ENCODE data around the gene ZNF683. TPM values are rescaled to one million over a fixed set of nuclear protein-coding genes. Genes with fewer than 3 reads are reported as not detected.

Gene ZNF683
- total RNA-seq, 1 experiment from 2014 or later: not detected

DNA sequence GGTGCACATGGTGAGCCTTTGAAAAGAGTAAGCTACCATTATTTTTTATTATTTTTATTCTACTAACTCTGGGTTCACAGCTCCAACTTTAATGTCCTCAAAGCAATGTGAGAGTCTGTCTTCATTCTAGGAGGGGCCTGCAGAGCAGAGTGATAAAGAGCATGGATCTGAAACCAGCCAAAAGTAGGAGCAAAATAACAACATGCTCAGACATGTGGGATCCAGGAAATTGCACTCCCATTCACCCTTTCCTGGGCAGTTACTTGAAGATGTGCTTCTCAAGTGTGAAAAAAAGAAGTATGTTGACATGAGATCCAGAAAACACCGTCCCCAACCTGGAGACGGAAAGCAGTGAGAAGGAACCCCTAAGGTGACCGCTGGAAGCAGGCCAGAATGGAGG, 29.3 kb upstream of the ZNF683 start:
- TF ChIP-seq EZH2phosphoT487 (IDR thresholded peaks at IDR 0.05; ENCODE audit: borderline replicate concordance, low read length) (no peak), EZH2 (IDR thresholded peaks at IDR 0.05; ENCODE audit: low read length, unreplicated experiment) (no peak)
- TF ChIP-seq, protein P1, sequence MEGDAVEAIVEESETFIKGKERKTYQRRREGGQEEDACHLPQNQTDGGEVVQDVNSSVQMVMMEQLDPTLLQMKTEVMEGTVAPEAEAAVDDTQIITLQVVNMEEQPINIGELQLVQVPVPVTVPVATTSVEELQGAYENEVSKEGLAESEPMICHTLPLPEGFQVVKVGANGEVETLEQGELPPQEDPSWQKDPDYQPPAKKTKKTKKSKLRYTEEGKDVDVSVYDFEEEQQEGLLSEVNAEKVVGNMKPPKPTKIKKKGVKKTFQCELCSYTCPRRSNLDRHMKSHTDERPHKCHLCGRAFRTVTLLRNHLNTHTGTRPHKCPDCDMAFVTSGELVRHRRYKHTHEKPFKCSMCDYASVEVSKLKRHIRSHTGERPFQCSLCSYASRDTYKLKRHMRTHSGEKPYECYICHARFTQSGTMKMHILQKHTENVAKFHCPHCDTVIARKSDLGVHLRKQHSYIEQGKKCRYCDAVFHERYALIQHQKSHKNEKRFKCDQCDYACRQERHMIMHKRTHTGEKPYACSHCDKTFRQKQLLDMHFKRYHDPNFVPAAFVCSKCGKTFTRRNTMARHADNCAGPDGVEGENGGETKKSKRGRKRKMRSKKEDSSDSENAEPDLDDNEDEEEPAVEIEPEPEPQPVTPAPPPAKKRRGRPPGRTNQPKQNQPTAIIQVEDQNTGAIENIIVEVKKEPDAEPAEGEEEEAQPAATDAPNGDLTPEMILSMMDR (conservative IDR thresholded peaks at IDR 0.05; ENCODE audit: low read depth, low read length): no peak
- Histone ChIP-seq H3K4me3 (ENCODE audit: low read length) (no peak overlapping the region), H3K9me2 (replicated peaks; ENCODE audit: low read length) (no peaks in the 10 kb centered on the region), H4K20me1 (ENCODE audit: low read length) (no peaks in the 10 kb centered on the region), H3K4me1 (ENCODE audit: insufficient read depth, low read length) (peaks cover 29% of the 10 kb centered on the region), H2AFZ (ENCODE audit: low read length) (no peak overlapping the region), H3K79me2 (ENCODE audit: low read length) (no peaks in the 10 kb centered on the region), H3K36me3 (ENCODE audit: low read depth, low read length) (no peaks in the 10 kb centered on the region), H3K9ac (ENCODE audit: low read length) (no peak overlapping the region), H3K27me3 (ENCODE audit: low read length) (no peaks in the 10 kb centered on the region), H3F3A (ENCODE audit: low read length, unreplicated experiment) (no peaks in the 10 kb centered on the region), H3K9me3 (ENCODE audit: low read length) (no peaks in the 10 kb centered on the region), H3K27ac (ENCODE audit: low read length) (no peak overlapping the region), H3K4me2 (ENCODE audit: low read length) (no peak overlapping the region)
- CTCF ChIA-PET: interaction anchor here (0.6 kb wide), 1 partner anchor 276 kb away, joined by 3 read pairs; no protein-coding TSS in a partner anchor
- POLR2A ChIA-PET (ENCODE audit: unreplicated experiment): interaction anchor here (0.6 kb wide), 1 partner anchor 322 kb away, joined by 3 read pairs; no protein-coding TSS in a partner anchor
- DNase-seq (no peak), ATAC-seq (no peak)
- BruUV-seq (replicated peaks): no TSS peak
- intact Hi-C loops (cut with micrococcal nuclease): no loop called here

GRCh38 chr1:26399034-26399433, 26.5 kb upstream of the ZNF683 start:
- Histone ChIP-seq H3K9ac (ENCODE audit: low read length) (no peak overlapping the region), H4K20me1 (ENCODE audit: low read length) (no peaks in the 10 kb centered on the region), H2AFZ (ENCODE audit: low read length) (no peak overlapping the region), H3K27me3 (ENCODE audit: low read length) (no peaks in the 10 kb centered on the region), H3K4me3 (ENCODE audit: low read length) (no peak overlapping the region), H3K4me2 (ENCODE audit: low read length) (no peak overlapping the region), H3K79me2 (ENCODE audit: low read length) (no peaks in the 10 kb centered on the region), H3K36me3 (ENCODE audit: low read depth, low read length) (no peaks in the 10 kb centered on the region), H3K4me1 (ENCODE audit: insufficient read depth, low read length) (peaks cover 4% of the 10 kb centered on the region), H3F3A (ENCODE audit: low read length, unreplicated experiment) (no peaks in the 10 kb centered on the region), H3K9me2 (replicated peaks; ENCODE audit: low read length) (no peaks in the 10 kb centered on the region), H3K9me3 (ENCODE audit: low read length) (no peaks in the 10 kb centered on the region), H3K27ac (ENCODE audit: low read length) (no peak overlapping the region)
- TF ChIP-seq, protein P1 (conservative IDR thresholded peaks at IDR 0.05; ENCODE audit: low read depth, low read length): no peak
- no peak for TF ChIP-seq EZH2phosphoT487 (IDR thresholded peaks at IDR 0.05; ENCODE audit: borderline replicate concordance, low read length)
- TF ChIP-seq EZH2 (IDR thresholded peaks at IDR 0.05; ENCODE audit: low read length, unreplicated experiment): no peak
- intact Hi-C loops (cut with micrococcal nuclease): no loop called here
- CTCF ChIA-PET: interaction anchor here (0.7 kb wide), 1 partner anchor 221 kb away, joined by 3 read pairs; the partner anchor contains the start of gene CNKSR1
- POLR2A ChIA-PET (ENCODE audit: unreplicated experiment): no interaction called here
- DNase-seq: no peak
- no peak for ATAC-seq
- no TSS peak for BruUV-seq (replicated peaks)

GRCh38 chr1:26395754-26396153, 23.2 kb upstream of the ZNF683 start:
- Histone ChIP-seq H4K20me1 (ENCODE audit: low read length) (no peaks in the 10 kb centered on the region), H2AFZ (ENCODE audit: low read length) (no peak overlapping the region)

More at GRCh38 chr1:26395754-26396153, 23.2 kb upstream of the ZNF683 start:
- H3K27ac ChIP-seq (ENCODE audit: low read length): no peak overlapping the region
- H3K36me3 ChIP-seq (ENCODE audit: low read depth, low read length): no peaks in the 10 kb centered on the region
- no peaks in the 10 kb centered on the region for H3K79me2 ChIP-seq (ENCODE audit: low read length)
- H3K9me2 ChIP-seq (replicated peaks; ENCODE audit: low read length): no peaks in the 10 kb centered on the region
- TF ChIP-seq, protein P1 (conservative IDR thresholded peaks at IDR 0.05; ENCODE audit: low read depth, low read length): 0 out of 2 replicates have a peak, but pooled peaks have one; percentile 23
- TF ChIP-seq EZH2phosphoT487 (IDR thresholded peaks at IDR 0.05; ENCODE audit: borderline replicate concordance, low read length) (no peak), EZH2 (IDR thresholded peaks at IDR 0.05; ENCODE audit: low read length, unreplicated experiment) (no peak)
- CTCF ChIA-PET: no interaction called here
- POLR2A ChIA-PET (ENCODE audit: unreplicated experiment): no interaction called here
- H3K4me2 ChIP-seq (ENCODE audit: low read length): no peak overlapping the region
- no peaks in the 10 kb centered on the region for H3F3A ChIP-seq (ENCODE audit: low read length, unreplicated experiment)
- no peak overlapping the region for H3K9ac ChIP-seq (ENCODE audit: low read length)
- intact Hi-C loops (cut with micrococcal nuclease): no loop called here
- ATAC-seq (no peak), DNase-seq (no peak)
- H3K9me3 ChIP-seq (ENCODE audit: low read length): no peaks in the 10 kb centered on the region
- no peaks in the 10 kb centered on the region for H3K27me3 ChIP-seq (ENCODE audit: low read length)
- BruUV-seq (replicated peaks): no TSS peak
- H3K4me3 ChIP-seq (ENCODE audit: low read length): no peak overlapping the region
- no peaks in the 10 kb centered on the region; the same call in 1 of the 2 replicates for H3K4me1 ChIP-seq (ENCODE audit: insufficient read depth, low read length)

Measured in PC-3 (cell line).